Mesenchymal stem cell (in vitro differentiated cells and primary cell): ENCODE results near the gene PSMB4.

Source experiments
- DNase-seq: peaks from one replicate; pipeline ENCODE4 v3.0.0-alpha.2; 2013
- H2AFZ ChIP-seq: one replicate; pipeline ENCODE4 v1.6.1; 2013; ENCODE audit warnings: low read depth, mild to moderate bottlenecking, control low read depth, inconsistent platforms, low read length, moderate library complexity
- H2AK5ac ChIP-seq: 2 replicates; pipeline ENCODE4 v1.6.1; 2013; ENCODE audit warnings: low read length, moderate library complexity, mild to moderate bottlenecking, inconsistent platforms; ENCODE audit not compliant: severe bottlenecking
- H2BK120ac ChIP-seq: one replicate; pipeline ENCODE4 v1.6.1; 2013; ENCODE audit warnings: low read depth, mild to moderate bottlenecking, inconsistent platforms, low read length, moderate library complexity
- H2BK12ac ChIP-seq, 2 experiments: one replicate each; pipeline ENCODE4 v1.6.1; 2013; ENCODE audit warnings: inconsistent platforms in 2 of 2, low read length in 2 of 2, mild to moderate bottlenecking in 2 of 2, moderate library complexity in 2 of 2, control low read depth in 1 of 2
- H2BK15ac ChIP-seq: one replicate; pipeline ENCODE4 v1.6.1; 2013; ENCODE audit warnings: mild to moderate bottlenecking, low read depth, inconsistent platforms; ENCODE audit not compliant: poor library complexity, severe bottlenecking
- H2BK5ac ChIP-seq: 2 replicates; pipeline ENCODE4 v1.6.1; 2013; ENCODE audit warnings: low read depth, mild to moderate bottlenecking, low read length, control low read depth, inconsistent platforms; ENCODE audit not compliant: poor library complexity, severe bottlenecking
- H3K14ac ChIP-seq, 2 experiments: one replicate each; pipeline ENCODE4 v1.6.1; 2013; ENCODE audit warnings: inconsistent platforms in 2 of 2, low read length in 2 of 2, control low read depth in 1 of 2, mild to moderate bottlenecking in 1 of 2, moderate library complexity in 1 of 2
- H3K18ac ChIP-seq, 2 experiments: one replicate each; pipeline ENCODE4 v1.6.1; 2013; ENCODE audit warnings: inconsistent platforms in 2 of 2, low read length in 2 of 2, control low read depth in 1 of 2, low read depth in 1 of 2, mild to moderate bottlenecking in 1 of 2
- H3K23ac ChIP-seq, 2 experiments: one replicate each; pipeline ENCODE4 v1.6.1; 2013; ENCODE audit warnings: inconsistent platforms in 2 of 2, low read length in 2 of 2, mild to moderate bottlenecking in 2 of 2, moderate library complexity in 2 of 2, control low read depth in 1 of 2
- H3K27ac ChIP-seq: 2 replicates; pipeline ENCODE4 v1.5.1; 2013; ENCODE audit warnings: mild to moderate bottlenecking, moderate library complexity, low read length, control low read depth, inconsistent platforms; ENCODE audit not compliant: poor library complexity, severe bottlenecking
- H3K27me3 ChIP-seq, 2 experiments: 2 replicates each; pipeline versions ENCODE4 v1.6.1 to v1.7.0; 2013; ENCODE audit warnings: low read length in 2 of 2, mild to moderate bottlenecking in 2 of 2, moderate library complexity in 2 of 2, control low read depth in 1 of 2, inconsistent platforms in 1 of 2; ENCODE audit not compliant: control insufficient read depth in 1 of 2, insufficient read depth in 1 of 2
- H3K36me3 ChIP-seq, 2 experiments: 2 replicates each; pipeline versions ENCODE4 v1.6.1 to v1.7.0; 2013; ENCODE audit warnings: low read length in 2 of 2, control low read depth in 1 of 2, inconsistent platforms in 1 of 2, low read depth in 1 of 2, mild to moderate bottlenecking in 1 of 2; ENCODE audit not compliant: insufficient read depth in 2 of 2, control insufficient read depth in 1 of 2
- H3K4ac ChIP-seq, 2 experiments: one replicate each; pipeline ENCODE4 v1.6.1; 2013; ENCODE audit warnings: inconsistent platforms in 2 of 2, low read length in 2 of 2, mild to moderate bottlenecking in 2 of 2, moderate library complexity in 2 of 2, control low read depth in 1 of 2, low read depth in 1 of 2
- H3K4me1 ChIP-seq: 2 replicates; pipeline ENCODE4 v1.6.1; 2013; ENCODE audit warnings: low read depth, low read length, control low read depth; ENCODE audit not compliant: control insufficient read depth, insufficient read depth
- H3K4me2 ChIP-seq: 2 replicates; pipeline ENCODE4 v1.6.1; 2013; ENCODE audit warnings: low read length, mild to moderate bottlenecking, inconsistent platforms; ENCODE audit not compliant: poor library complexity, severe bottlenecking
- H3K4me3 ChIP-seq, 2 experiments: 2 replicates each; pipeline versions ENCODE4 v1.5.1 to v1.7.0; 2013; ENCODE audit warnings: low read length in 2 of 2, mild to moderate bottlenecking in 2 of 2, control low read depth in 1 of 2, low read depth in 1 of 2; ENCODE audit not compliant: insufficient read depth in 1 of 2
- H3K79me1 ChIP-seq: replicated peaks from 2 replicates; pipeline ENCODE4 v1.6.1; 2013; ENCODE audit warnings: mild to moderate bottlenecking, control low read depth, low read length, inconsistent platforms; ENCODE audit not compliant: poor library complexity, severe bottlenecking
- H3K9ac ChIP-seq: 2 replicates; pipeline ENCODE4 v1.7.0; 2013; ENCODE audit warnings: mild to moderate bottlenecking, low read length, moderate library complexity
- H3K9me3 ChIP-seq: 2 replicates; pipeline ENCODE4 v1.7.0; 2013; ENCODE audit warnings: mild to moderate bottlenecking, low read length; ENCODE audit not compliant: control insufficient read depth
- H4K8ac ChIP-seq: one replicate; pipeline ENCODE4 v1.6.1; 2013; ENCODE audit warnings: inconsistent platforms, mild to moderate bottlenecking, low read length, moderate library complexity
- H4K91ac ChIP-seq: one replicate; pipeline ENCODE4 v1.6.1; 2013; ENCODE audit warnings: mild to moderate bottlenecking, low read length, inconsistent platforms
- WGBS: methylation state at CpG from one replicate; pipeline ENCODE4 v1.1.7; 2013; ENCODE audit warnings: mixed read lengths; 5-methylcytosine and 5-hydroxymethylcytosine counted together

PSMB4 gene

DNA sequence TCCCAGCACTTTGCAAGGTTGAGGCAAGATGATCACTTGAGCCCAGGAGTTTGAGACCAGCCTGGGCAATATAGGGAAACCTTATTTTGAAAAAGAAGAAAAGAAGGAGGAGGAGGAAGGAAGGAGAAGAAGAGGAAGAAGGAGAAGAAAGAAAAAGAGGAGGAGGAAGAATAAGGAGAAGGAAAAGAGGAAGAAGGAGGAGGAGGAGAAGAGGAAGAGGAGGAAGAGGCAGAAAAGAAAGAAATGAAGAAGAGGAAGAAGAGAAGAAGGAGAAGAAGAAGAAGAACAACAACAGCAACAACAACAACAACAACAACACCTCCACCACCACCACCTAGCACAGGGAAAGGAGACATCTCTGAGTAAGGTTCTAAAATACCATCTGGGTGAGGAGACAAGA lies 37.5 kb upstream of the PSMB4 start:
- H3K27ac ChIP-seq: no peak overlapping the region
- no peak overlapping the region for H3K18ac ChIP-seq
- H2BK12ac ChIP-seq: no peak overlapping the region
- H2AK5ac ChIP-seq: no peak overlapping the region
- no peak overlapping the region for H3K4me2 ChIP-seq
- peak overlapping the region in 1 of 2 experiments; percentile 1 for H3K23ac ChIP-seq
- no peak overlapping the region for H2BK15ac ChIP-seq
- no peak overlapping the region for H2BK5ac ChIP-seq
- DNase-seq: no peak
- peaks cover 28 to 38% of the 10 kb centered on the region in 2 experiments for H3K36me3 ChIP-seq
- no peaks in the 10 kb centered on the region for H3K27me3 ChIP-seq
- no peak overlapping the region for H2AFZ ChIP-seq
- H3K79me1 ChIP-seq: no peaks in the 10 kb centered on the region
- H3K9ac ChIP-seq: no peak overlapping the region
- no peaks in the 10 kb centered on the region for H3K9me3 ChIP-seq
- no peaks in the 10 kb centered on the region for H3K4me1 ChIP-seq
- no peak overlapping the region for H2BK120ac ChIP-seq
- H3K14ac ChIP-seq: no peak overlapping the region
- no peak overlapping the region for H4K8ac ChIP-seq
- no peak overlapping the region for H3K4me3 ChIP-seq
- H4K91ac ChIP-seq: no peak overlapping the region
- no peak overlapping the region for H3K4ac ChIP-seq

DNA sequence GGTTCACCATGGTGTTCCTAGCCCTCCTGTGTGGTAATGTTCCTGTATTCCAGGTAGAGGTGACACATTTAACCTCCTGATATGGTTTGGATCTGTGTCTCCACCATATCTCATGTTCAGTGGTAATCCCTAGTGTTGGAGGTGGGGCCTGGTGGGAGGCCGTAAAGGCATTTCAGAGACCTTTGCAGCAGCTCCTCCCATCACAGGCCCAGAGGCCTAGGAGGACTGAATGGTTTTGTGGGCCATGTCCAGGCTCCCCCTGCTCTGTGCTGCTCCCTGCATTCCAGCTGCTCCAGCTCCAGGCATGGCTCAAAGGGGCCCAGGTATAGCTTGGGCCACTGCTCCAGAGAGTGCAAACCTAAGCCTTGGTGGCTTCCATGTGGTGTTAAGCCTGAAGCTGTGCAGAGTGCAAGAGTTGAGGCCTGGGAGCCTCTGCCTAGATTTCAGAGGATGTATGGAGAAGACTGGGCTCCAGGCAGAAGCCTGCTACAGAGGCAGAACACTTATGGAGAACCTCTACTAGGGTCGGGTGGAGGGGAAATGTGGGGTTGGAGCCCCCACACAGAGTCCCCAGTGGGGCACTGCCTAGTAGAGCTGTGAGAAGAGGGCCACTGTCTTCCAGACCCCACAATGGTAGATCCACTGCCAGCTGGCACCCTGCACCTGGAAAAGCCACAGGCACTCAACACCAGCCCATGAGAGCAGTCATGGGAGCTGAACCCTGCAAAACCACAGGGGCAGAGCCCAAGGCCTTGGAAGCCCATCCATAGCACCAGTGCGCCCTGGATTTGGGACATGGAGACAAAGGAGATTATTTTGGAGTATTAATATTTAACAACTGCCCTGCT lies 36.8 kb upstream of the PSMB4 start:
- Histone ChIP-seq H3K79me1 (no peaks in the 10 kb centered on the region), H3K27me3 (no peaks in the 10 kb centered on the region), H3K9ac (no peak overlapping the region), H3K4me3 (peak overlapping the region in 1 of 2 experiments; percentile 21), H3K4ac (no peak overlapping the region), H3K14ac (no peak overlapping the region), H3K23ac (peak overlapping the region in 1 of 2 experiments; percentile 1), H4K91ac (no peak overlapping the region), H2BK15ac (no peak overlapping the region), H4K8ac (no peak overlapping the region), H3K36me3 (peaks cover 29 to 41% of the 10 kb centered on the region in 2 experiments), H2BK5ac (no peak overlapping the region), H2BK120ac (no peak overlapping the region), H2BK12ac (no peak overlapping the region), H2AFZ (no peak overlapping the region), H3K4me1 (no peaks in the 10 kb centered on the region), H3K9me3 (no peaks in the 10 kb centered on the region), H3K27ac (no peak overlapping the region), H2AK5ac (no peak overlapping the region), H3K18ac (no peak overlapping the region), H3K4me2 (no peak overlapping the region)
- no peak for DNase-seq
- 97% methylated on average over 3 of the region's 3 CpGs for WGBS

- Histone ChIP-seq H2BK5ac (no peak overlapping the region), H3K23ac (no peak overlapping the region), H3K9me3 (no peaks in the 10 kb centered on the region), H2BK12ac (no peak overlapping the region), H2BK120ac (no peak overlapping the region), H3K79me1 (peaks cover 2% of the 10 kb centered on the region), H3K4me2 (no peak overlapping the region), H3K27ac (no peak overlapping the region), H3K18ac (no peak overlapping the region), H2AFZ (no peak overlapping the region), H3K27me3 (no peaks in the 10 kb centered on the region), H3K4me1 (peaks cover 3% of the 10 kb centered on the region), H3K9ac (no peak overlapping the region), H3K36me3 (peaks cover 36 to 61% of the 10 kb centered on the region in 2 experiments), H4K8ac (no peak overlapping the region), H3K14ac (no peak overlapping the region), H3K4ac (no peak overlapping the region), H2BK15ac (no peak overlapping the region), H3K4me3 (no peak overlapping the region), H4K91ac (no peak overlapping the region), H2AK5ac (no peak overlapping the region)
- DNase-seq: no peak
- WGBS: 83% methylated on average over 3 of the region's 4 CpGs
Measured at GRCh38 chr1:151364996-151365395, 34.4 kb upstream of the PSMB4 start.

- Histone ChIP-seq H3K36me3 (peaks cover 36 to 61% of the 10 kb centered on the region in 2 experiments), H3K79me1 (peaks cover 6% of the 10 kb centered on the region), H3K9ac (no peak overlapping the region), H4K8ac (no peak overlapping the region), H3K4ac (no peak overlapping the region), H2BK12ac (no peak overlapping the region), H2BK15ac (no peak overlapping the region), H3K18ac (no peak overlapping the region), H3K23ac (no peak overlapping the region), H2BK120ac (no peak overlapping the region), H3K4me1 (peaks cover 20% of the 10 kb centered on the region), H2BK5ac (no peak overlapping the region), H2AK5ac (no peak overlapping the region), H4K91ac (no peak overlapping the region), H3K27me3 (no peaks in the 10 kb centered on the region), H2AFZ (no peak overlapping the region), H3K27ac (no peak overlapping the region), H3K4me2 (no peak overlapping the region), H3K14ac (no peak overlapping the region), H3K9me3 (no peaks in the 10 kb centered on the region), H3K4me3 (no peak overlapping the region)
- DNase-seq: no peak
- 91% methylated on average over 4 of the region's 8 CpGs for WGBS
Measured at GRCh38 chr1:151367658-151368392, 31.5 kb upstream of the PSMB4 start.
